Duodenal mucosa (tissue), 2 donors: Measurements from ENCODE around the gene MRPS24.
"Not testable (repeated sequence)": the region's sequence is repeated elsewhere in the genome, so short reads cannot be mapped to it uniquely, and the experiment has no call there.

ENCODE experiments used
- H3K27ac ChIP-seq: one replicate; pipeline ENCODE4 v1.7.0; 2013; ENCODE audit warnings: low read depth, low read length
- H3K27me3 ChIP-seq, 2 donors: one replicate each; pipeline ENCODE4 v1.7.0; 2013; ENCODE audit warnings: low read length in 2 of 2, control low read depth in 1 of 2; ENCODE audit not compliant: insufficient read depth in 2 of 2, control insufficient read depth in 1 of 2
- H3K36me3 ChIP-seq, 2 donors: one replicate each; pipeline ENCODE4 v1.7.0; 2013; ENCODE audit warnings: low read length in 2 of 2, control low read depth in 1 of 2; ENCODE audit not compliant: insufficient read depth in 2 of 2, control insufficient read depth in 1 of 2
- H3K4me1 ChIP-seq, 2 donors: one replicate each; pipeline ENCODE4 v1.7.0; 2013; ENCODE audit warnings: low read length in 2 of 2, control low read depth in 1 of 2; ENCODE audit not compliant: insufficient read depth in 2 of 2, control insufficient read depth in 1 of 2
- H3K4me3 ChIP-seq, 2 donors: one replicate each; pipeline ENCODE4 v1.7.0; 2013; ENCODE audit warnings: low read length in 2 of 2, low read depth in 1 of 2
- H3K9ac ChIP-seq, 2 donors: one replicate each; pipeline ENCODE4 v1.7.0; 2013; ENCODE audit warnings: low read length in 2 of 2, low read depth in 1 of 2
- H3K9me3 ChIP-seq, 2 donors: one replicate each; pipeline ENCODE4 v1.7.0; 2013; ENCODE audit warnings: low read length in 2 of 2, control low read depth in 1 of 2; ENCODE audit not compliant: control insufficient read depth in 1 of 2

The MRPS24 gene

GRCh38 chr7:43869006-43869866 lies at the start of gene MRPS24:
Gene MRPS24, minus strand, starts transcription at chr7:43869517. Its CDS starts 22 bp downstream, at chr7:43869495.
- H3K9me3 ChIP-seq: no peaks in the 10 kb centered on the region
- peak within 1 kb of the TSS; percentile 73 to 81 for H3K9ac ChIP-seq
- peak within 1 kb of the TSS; percentile 82 to 87 for H3K4me3 ChIP-seq
- H3K27ac ChIP-seq: peak within 1 kb of the TSS; percentile 64
- H3K36me3 ChIP-seq: peaks cover 15 to 16% of the 10 kb centered on the region in 2 donors
- no peaks in the 10 kb centered on the region for H3K27me3 ChIP-seq
- H3K4me1 ChIP-seq: peaks cover 27% of the 10 kb centered on the region in 2 donors

- Histone ChIP-seq H3K4me1 (peaks cover 0 to 3% of the 10 kb centered on the region in 2 donors), H3K4me3 (no peak overlapping the region), H3K9ac (no peak overlapping the region), H3K27me3 (no peaks in the 10 kb centered on the region), H3K27ac (no peak overlapping the region), H3K9me3 (no peaks in the 10 kb centered on the region), H3K36me3 (no peaks in the 10 kb centered on the region)
These were observed 46.6 kb upstream of the MRPS24 start for GRCh38 chr7:43915907-43916306.

- H3K27ac ChIP-seq: no peak overlapping the region
- no peaks in the 10 kb centered on the region for H3K27me3 ChIP-seq
- no peaks in the 10 kb centered on the region for H3K4me1 ChIP-seq
- no peaks in the 10 kb centered on the region for H3K9me3 ChIP-seq
- no peaks in the 10 kb centered on the region for H3K36me3 ChIP-seq
- H3K9ac ChIP-seq: no peak overlapping the region
- H3K4me3 ChIP-seq: no peak overlapping the region
These were observed 45.5 kb upstream of the MRPS24 start for GRCh38 chr7:43914795-43915194.

GRCh38 chr7:43906331-43907010 lies 37.2 kb upstream of the MRPS24 start, which contains the start of gene URGCP:
Gene URGCP, minus strand, starts transcription at chr7:43906596. Its CDS starts 21 bp downstream, at chr7:43906575.
- H3K27me3 ChIP-seq: no peaks in the 10 kb centered on the region
- peak within 1 kb of the TSS; percentile 81 for H3K27ac ChIP-seq
- peaks cover 0 to 8% of the 10 kb centered on the region in 2 donors for H3K36me3 ChIP-seq
- H3K4me3 ChIP-seq: peak within 1 kb of the TSS; percentile 86
- H3K9me3 ChIP-seq: no peaks in the 10 kb centered on the region
- H3K9ac ChIP-seq: peak within 1 kb of the TSS; percentile 90 to 92
- H3K4me1 ChIP-seq: peaks cover 0 to 26% of the 10 kb centered on the region in 2 donors

- H3K27me3 ChIP-seq: no peaks in the 10 kb centered on the region
- H3K36me3 ChIP-seq: peaks cover 0 to 13% of the 10 kb centered on the region in 2 donors
- H3K9me3 ChIP-seq: no peaks in the 10 kb centered on the region
- peaks cover 0 to 26% of the 10 kb centered on the region in 2 donors for H3K4me1 ChIP-seq
- peak overlapping the region; percentile 90 to 92 for H3K9ac ChIP-seq
- H3K4me3 ChIP-seq: peak overlapping the region; percentile 86
- H3K27ac ChIP-seq: peak overlapping the region; percentile 81
These were observed 36.6 kb upstream of the MRPS24 start for GRCh38 chr7:43905956-43906330.

- no peaks in the 10 kb centered on the region for H3K27me3 ChIP-seq
- peaks cover 0 to 16% of the 10 kb centered on the region in 2 donors for H3K36me3 ChIP-seq
- H3K4me1 ChIP-seq: peaks cover 0 to 26% of the 10 kb centered on the region in 2 donors
- H3K9me3 ChIP-seq: no peaks in the 10 kb centered on the region
- peak overlapping the region; percentile 86 for H3K4me3 ChIP-seq
- H3K27ac ChIP-seq: peak overlapping the region; percentile 81
- peak overlapping the region; percentile 90 to 92 for H3K9ac ChIP-seq
These were observed 36.1 kb upstream of the MRPS24 start for GRCh38 chr7:43905209-43905946.

GRCh38 chr7:43904533-43905208 lies 35.4 kb upstream of the MRPS24 start:
- no peak overlapping the region for H3K9ac ChIP-seq
- H3K27me3 ChIP-seq: no peaks in the 10 kb centered on the region
- H3K27ac ChIP-seq: no peak overlapping the region
- peaks cover 0 to 16% of the 10 kb centered on the region in 2 donors for H3K36me3 ChIP-seq
- no peaks in the 10 kb centered on the region for H3K9me3 ChIP-seq
- H3K4me1 ChIP-seq: peaks cover 0 to 26% of the 10 kb centered on the region in 2 donors
- H3K4me3 ChIP-seq: peak overlapping the region; percentile 42 to 86

GRCh38 chr7:43902542-43903054 lies 33.3 kb upstream of the MRPS24 start:
- Histone ChIP-seq H3K27ac (no peak overlapping the region), H3K9ac (no peak overlapping the region), H3K36me3 (peaks cover 0 to 16% of the 10 kb centered on the region in 2 donors), H3K4me1 (peaks cover 0 to 26% of the 10 kb centered on the region in 2 donors), H3K9me3 (no peaks in the 10 kb centered on the region), H3K27me3 (no peaks in the 10 kb centered on the region), H3K4me3 (no peak overlapping the region)

- peaks cover 0 to 12% of the 10 kb centered on the region in 2 donors for H3K36me3 ChIP-seq
- not testable (repeated sequence) for H3K4me1 ChIP-seq, H3K9ac ChIP-seq, H3K27ac ChIP-seq, H3K27me3 ChIP-seq, H3K9me3 ChIP-seq, H3K4me3 ChIP-seq
These were observed 29.3 kb upstream of the MRPS24 start for GRCh38 chr7:43898571-43898970.
